Mononuclear cell (primary cell): ENCODE results near the gene KCNJ18. TPM values are rescaled to one million over a fixed set of nuclear protein-coding genes. Genes with fewer than 3 reads are reported as not detected.
"Not testable (repeated sequence)": the region's sequence is repeated elsewhere in the genome, so short reads cannot be mapped to it uniquely, and the experiment has no call there.

Experiments
- H3K27me3 ChIP-seq: 2 replicates; pipeline ENCODE4 v1.6.0; 2011; ENCODE audit warnings: low read length, control low read depth; ENCODE audit not compliant: insufficient read depth
- H3K4me1 ChIP-seq: 2 replicates; pipeline ENCODE4 v1.5.1; 2011; ENCODE audit warnings: mild to moderate bottlenecking, low read length, control low read depth; ENCODE audit not compliant: insufficient read depth
- H3K4me3 ChIP-seq: 2 replicates; pipeline ENCODE4 v1.5.1; 2011; ENCODE audit warnings: mild to moderate bottlenecking, low read length, moderate library complexity
- H3K9me3 ChIP-seq: 2 replicates; pipeline ENCODE4 v1.5.1; 2011; ENCODE audit warnings: low read depth, mild to moderate bottlenecking, control low read depth, low read length
- total RNA-seq: library from RNA; depleted of rRNA; stranded (reverse); fragments of >200 nt; gene quantifications from one replicate; pipeline ENCODE4 v1.2.3, GENCODE V29; 2012

The KCNJ18 gene
- total RNA-seq, 1 donor = not detected

DNA sequence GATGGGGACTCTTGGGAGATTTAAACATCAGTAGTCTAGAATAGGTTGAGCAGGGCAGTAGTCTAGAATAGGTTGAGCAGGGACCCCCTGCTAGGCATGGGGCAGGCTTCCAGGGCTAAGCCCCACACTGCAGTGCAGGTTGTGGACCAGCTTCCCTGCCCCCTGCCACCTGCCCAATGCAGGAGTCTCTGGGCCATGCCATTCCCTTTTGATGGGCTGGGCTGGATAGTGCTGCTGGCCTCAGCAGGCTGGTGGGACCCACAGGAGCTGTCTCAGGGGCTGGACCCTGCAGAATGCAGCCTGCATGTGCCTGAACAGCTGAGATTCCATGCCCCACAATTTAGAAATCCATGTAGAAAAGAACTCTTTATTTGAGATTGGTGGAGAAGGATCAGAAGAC is 26.6 kb downstream of the KCNJ18 start:
- not testable (repeated sequence) for H3K9me3 ChIP-seq, H3K27me3 ChIP-seq, H3K4me3 ChIP-seq, H3K4me1 ChIP-seq

DNA sequence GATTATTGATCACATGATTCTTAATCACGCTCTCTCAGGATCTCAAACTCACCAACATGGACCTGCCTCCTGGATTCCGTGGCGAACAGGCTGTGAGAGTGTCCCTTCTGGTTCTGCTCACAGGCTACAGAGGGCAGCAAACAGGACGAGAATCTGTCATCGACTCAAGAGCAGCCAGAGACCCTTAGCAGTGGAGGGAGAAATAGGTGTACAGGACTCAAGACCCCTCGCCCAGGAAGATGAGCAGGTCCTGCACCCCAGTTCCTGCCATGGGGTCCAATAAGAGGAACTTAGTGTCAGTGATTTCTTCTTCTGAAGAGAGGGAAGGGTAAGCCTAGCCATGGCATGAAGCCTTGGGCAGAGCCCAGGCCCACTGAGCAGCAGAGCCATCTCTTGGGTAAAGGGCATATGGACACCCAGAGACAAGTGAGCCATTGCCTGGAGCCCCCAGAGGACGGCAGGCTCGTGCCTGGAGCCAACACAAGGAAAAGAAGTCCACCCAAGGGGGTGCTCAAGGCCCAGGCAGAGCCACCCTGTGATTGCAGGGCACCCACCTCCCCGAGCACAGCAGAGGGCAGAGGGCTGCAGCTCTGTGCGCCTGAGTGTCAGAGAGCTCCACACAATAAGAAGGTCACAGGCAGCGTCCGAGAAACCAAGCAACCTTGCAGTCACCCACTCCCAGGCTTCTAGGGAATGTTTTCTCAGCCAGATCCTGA is 27.3 kb downstream of the KCNJ18 start:
- not testable (repeated sequence) for H3K27me3 ChIP-seq, H3K9me3 ChIP-seq, H3K4me1 ChIP-seq, H3K4me3 ChIP-seq

DNA sequence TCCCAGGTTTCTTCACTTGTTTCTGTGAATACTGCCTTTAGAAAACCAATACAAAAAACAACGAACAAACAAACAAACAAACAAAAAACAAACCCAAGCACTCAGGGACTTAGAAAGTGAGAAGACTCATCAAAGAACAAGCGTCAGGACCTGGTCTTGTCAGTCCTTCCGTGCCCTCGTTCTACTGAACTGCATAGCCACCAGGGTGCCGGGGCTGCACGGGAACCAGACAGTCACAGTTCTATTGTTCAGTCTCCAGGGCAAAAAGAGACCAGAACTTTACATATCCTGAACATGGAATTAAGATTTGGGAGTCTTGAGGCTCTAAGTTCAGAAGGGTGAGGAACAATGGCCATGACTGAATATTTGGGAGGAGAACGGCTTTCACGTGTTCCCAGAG is 28.2 kb downstream of the KCNJ18 start:
- not testable (repeated sequence) for H3K9me3 ChIP-seq, H3K4me3 ChIP-seq, H3K27me3 ChIP-seq, H3K4me1 ChIP-seq

- H3K9me3 ChIP-seq, H3K4me3 ChIP-seq, H3K4me1 ChIP-seq, H3K27me3 ChIP-seq: not testable (repeated sequence)
These were observed 29.9 kb downstream of the KCNJ18 start for GRCh38 chr17:21722268-21722667.

GRCh38 chr17:21724216-21725006 is 32.1 kb downstream of the KCNJ18 start:
- not testable (repeated sequence) for H3K27me3 ChIP-seq, H3K4me1 ChIP-seq, H3K4me3 ChIP-seq, H3K9me3 ChIP-seq

- not testable (repeated sequence) for H3K9me3 ChIP-seq, H3K27me3 ChIP-seq, H3K4me3 ChIP-seq, H3K4me1 ChIP-seq
These were observed 38.8 kb downstream of the KCNJ18 start for GRCh38 chr17:21731076-21731475.

DNA sequence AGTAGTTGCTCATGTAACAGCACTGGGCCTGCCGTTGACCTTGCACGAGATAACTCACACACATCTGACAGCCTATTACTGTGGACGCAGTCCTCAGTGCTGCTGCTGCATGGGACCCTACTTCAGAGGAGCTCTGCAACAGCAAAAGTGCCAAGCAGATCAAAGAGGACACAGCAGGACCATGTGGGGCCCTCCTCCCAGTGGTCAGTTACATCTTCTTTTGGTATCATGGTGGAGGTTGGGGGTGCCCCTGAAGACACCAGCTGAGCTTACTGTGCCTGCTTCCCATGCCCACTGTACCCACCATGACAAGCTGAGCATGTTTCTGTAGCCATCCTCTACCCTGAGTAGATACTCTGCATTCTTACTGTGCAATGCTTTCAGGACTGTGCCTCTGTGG is 41.6 kb downstream of the KCNJ18 start:
- H3K4me1 ChIP-seq, H3K4me3 ChIP-seq, H3K9me3 ChIP-seq, H3K27me3 ChIP-seq: not testable (repeated sequence)

GRCh38 chr17:21735814-21736213 is 43.5 kb downstream of the KCNJ18 start:
- H3K4me3 ChIP-seq, H3K4me1 ChIP-seq, H3K9me3 ChIP-seq, H3K27me3 ChIP-seq: not testable (repeated sequence)

DNA sequence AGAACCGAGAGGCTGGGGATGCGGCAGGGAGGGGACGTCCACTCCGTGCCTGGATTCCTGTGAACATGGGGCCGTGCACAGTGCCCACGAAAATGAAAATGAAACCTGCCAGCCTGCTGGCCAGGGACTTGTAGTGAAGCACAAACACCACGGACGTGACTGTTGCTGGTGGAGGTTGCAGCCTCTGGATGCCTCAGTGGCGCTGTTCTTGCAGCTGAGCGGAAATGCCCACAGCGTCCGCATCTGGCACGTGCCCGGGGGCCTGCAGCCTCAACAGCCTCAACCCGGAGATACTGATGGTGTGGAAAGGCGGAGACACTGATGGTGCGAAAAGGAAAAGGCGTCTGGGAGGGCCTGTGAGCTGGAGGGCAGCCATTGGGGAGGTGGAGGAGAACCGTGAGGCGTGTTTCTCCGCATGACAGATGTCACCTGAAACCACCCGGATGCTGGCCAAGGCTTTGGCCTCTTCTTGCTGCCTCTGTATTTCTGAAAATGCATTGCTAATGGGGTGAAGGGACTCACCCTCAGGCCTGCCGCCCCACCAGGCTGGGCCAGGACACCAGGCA is 44.8 kb downstream of the KCNJ18 start:
- H3K4me3 ChIP-seq, H3K4me1 ChIP-seq, H3K27me3 ChIP-seq, H3K9me3 ChIP-seq: not testable (repeated sequence)

GRCh38 chr17:21738241-21738640 is 45.9 kb downstream of the KCNJ18 start:
- H3K9me3 ChIP-seq, H3K4me3 ChIP-seq, H3K4me1 ChIP-seq, H3K27me3 ChIP-seq: not testable (repeated sequence)

GRCh38 chr17:21738877-21739474 is 46.7 kb downstream of the KCNJ18 start:
- not testable (repeated sequence) for H3K4me1 ChIP-seq, H3K27me3 ChIP-seq, H3K9me3 ChIP-seq, H3K4me3 ChIP-seq

GRCh38 chr17:21739485-21739884 is 47.2 kb downstream of the KCNJ18 start:
- not testable (repeated sequence) for H3K4me3 ChIP-seq, H3K27me3 ChIP-seq, H3K9me3 ChIP-seq, H3K4me1 ChIP-seq

GRCh38 chr17:21740836-21741235 is 48.5 kb downstream of the KCNJ18 start:
- H3K4me3 ChIP-seq = not testable (repeated sequence)

DNA sequence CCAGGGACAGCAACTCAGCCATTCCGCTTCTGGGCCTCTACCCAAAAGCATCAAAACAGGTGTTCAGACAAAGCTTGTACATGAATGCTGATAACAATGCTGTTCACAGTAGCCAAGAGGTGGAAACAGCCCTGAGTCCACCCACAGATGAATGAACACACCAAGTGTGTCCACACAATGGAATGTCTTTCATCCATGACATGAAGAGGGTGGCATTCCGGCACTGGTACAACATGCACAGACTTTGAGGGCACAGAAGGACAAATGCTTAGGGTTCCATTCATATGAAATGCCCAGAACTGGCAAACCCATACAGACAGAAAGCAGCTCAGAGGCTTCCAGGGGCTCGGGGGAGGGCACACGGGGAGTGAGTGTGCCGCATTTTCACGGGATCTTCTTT is 49.2 kb downstream of the KCNJ18 start:
- not testable (repeated sequence) for H3K4me3 ChIP-seq, H3K27me3 ChIP-seq, H3K9me3 ChIP-seq, H3K4me1 ChIP-seq

More at GRCh38 chr17:21740836-21741235, 48.5 kb downstream of the KCNJ18 start:
- not testable (repeated sequence) for H3K27me3 ChIP-seq, H3K4me1 ChIP-seq, H3K9me3 ChIP-seq

DNA sequence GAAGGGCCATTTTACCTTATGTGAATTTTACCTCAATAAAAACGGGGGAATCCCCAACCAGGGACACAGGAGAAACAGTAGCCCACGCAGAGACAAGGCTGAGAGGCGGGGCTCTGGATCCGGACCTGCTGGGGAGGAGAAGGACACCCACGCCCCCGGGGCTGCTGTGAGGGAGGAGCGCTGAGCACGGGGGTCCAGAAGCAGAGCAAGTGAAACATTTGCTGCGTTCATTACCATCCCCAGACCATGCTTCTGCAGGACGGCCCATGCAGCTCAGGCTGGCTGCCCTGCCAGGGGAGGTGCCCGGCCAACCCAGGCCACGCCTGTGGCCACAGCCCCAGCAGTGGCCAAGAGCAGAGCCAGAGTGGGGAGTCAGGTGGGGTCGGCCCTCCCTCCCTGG is 50.0 kb downstream of the KCNJ18 start:
- H3K27me3 ChIP-seq = no peaks in the 10 kb centered on the region
- no peaks in the 10 kb centered on the region for H3K4me1 ChIP-seq
- no peak overlapping the region for H3K4me3 ChIP-seq
- H3K9me3 ChIP-seq = no peaks in the 10 kb centered on the region
